ENCODE data around the gene C1QTNF12.
A peak's percentile ranks its signal among the peaks of the same experiment; 100 is the strongest.

Gene C1QTNF12

DNA sequence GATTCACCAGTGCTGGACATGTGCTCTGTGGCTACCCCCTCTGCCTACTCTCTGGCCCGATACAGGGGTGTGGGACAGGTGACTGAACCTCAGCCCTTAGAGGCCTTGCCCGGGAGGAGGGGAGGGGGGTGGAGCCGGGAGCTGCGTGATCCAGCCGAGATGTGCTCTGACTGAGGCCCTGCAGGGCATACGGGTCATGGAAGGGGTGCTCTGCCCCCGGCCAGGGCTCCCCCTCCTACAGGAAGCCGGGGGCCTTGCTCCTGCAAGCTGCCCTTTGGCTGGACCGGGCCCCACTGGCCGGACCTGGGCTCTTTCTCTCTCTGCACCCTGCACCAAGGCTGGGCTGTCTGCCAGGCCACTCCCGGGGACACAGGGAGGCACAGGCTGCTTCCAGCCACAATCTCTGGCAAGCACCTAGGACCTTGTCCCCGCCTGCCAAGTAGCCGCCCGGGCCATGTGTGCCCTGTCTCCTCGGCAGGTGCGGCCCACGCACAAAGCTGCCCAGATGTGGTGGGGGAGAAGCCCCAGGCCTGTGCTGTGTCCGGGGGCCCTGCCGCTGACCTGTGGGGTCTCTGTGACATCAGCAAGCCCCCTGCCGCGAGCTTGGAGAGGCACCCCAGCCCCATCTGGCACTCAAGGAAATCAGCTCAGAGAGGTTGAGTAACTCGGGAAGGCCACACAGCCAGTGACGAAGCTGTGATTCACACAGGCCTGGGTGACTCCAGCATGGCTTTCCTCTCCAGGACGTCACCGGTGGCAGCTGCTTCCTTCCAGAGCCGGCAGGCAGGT lies 35.2 kb upstream of the C1QTNF12 start:
- DNase-seq (ENCODE audit: low read depth), result no peak

DNA sequence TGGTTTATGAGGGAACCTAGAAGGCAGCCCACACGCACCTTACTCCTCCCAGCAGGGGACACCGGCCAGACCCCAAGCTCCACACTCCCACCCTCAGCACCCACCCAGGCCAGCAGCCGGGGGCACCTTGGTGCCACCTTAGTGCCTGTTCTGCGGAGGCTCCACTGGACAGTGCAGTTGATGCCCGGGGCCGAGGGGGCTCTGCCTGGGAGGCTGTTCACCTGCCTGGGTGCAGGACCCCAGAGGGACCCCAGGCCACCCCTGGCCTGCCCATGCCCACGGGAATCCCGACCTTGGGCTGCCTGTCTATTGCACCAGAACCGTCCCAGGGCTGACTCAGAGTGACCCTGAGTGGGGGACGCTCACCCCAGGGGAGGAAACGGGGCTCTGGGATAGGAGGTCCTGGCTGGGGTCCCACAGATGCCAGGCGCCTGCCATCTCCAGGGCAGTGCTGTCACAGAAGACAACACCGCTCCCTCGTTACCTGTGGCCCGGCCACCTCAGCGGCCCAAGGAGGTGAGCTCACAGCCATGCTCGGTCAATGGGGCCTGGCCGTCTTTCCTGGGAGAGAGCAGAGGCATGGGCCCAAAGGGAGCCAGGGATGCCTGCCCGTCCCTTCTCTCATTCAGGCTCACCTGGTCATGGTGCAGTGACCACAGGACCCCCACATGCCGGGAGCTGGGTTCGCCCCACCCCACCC lies 34.4 kb upstream of the C1QTNF12 start:
- no peak for DNase-seq (ENCODE audit: low read depth)

GRCh38 chr1:1279028-1279427 lies 32.5 kb upstream of the C1QTNF12 start:
- no peak for DNase-seq (ENCODE audit: low read depth)

DNA sequence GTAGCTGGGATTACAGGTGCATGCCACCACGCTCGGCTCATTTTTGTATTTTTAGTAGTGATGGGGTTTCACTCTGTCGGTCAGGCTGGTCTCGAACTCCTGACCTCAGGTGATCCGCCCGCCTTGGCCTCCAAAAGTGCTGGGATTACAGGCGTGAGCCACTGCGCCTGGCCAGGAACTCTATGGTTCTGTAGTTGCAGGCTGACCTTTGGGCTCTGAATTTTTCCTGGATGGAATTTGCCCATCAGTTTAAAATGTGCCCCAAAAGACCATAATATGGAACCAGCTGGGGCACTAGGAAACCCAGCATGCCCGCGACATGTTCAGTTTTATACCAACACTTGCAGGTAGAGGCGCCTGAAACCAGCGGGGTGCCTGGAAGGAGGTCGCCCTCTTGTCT lies 32.1 kb upstream of the C1QTNF12 start:
- no peak for DNase-seq (ENCODE audit: low read depth)

DNA sequence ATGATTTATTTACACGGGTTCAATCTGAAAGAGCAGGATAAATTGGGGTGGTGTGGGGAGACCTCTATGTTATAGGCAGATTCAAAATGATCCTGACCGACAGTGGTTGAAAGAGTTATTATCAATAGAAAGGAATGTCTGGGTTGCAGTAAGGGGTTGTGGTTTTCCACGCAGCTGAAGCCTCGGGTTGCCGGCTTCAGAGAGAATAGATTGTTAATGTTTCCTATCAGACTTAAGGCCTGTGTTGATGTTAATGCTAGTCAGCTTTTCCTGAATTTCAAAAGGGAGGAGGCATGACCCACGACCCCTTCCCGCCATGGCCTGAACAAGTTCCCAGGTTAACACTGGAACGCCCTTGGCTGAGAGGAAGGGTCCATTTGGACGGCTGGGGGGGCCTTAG lies 29.3 kb upstream of the C1QTNF12 start:
- no peak for DNase-seq (ENCODE audit: low read depth)

GRCh38 chr1:1274931-1275431 lies 28.5 kb upstream of the C1QTNF12 start:
- no peak for DNase-seq (ENCODE audit: low read depth)

DNA sequence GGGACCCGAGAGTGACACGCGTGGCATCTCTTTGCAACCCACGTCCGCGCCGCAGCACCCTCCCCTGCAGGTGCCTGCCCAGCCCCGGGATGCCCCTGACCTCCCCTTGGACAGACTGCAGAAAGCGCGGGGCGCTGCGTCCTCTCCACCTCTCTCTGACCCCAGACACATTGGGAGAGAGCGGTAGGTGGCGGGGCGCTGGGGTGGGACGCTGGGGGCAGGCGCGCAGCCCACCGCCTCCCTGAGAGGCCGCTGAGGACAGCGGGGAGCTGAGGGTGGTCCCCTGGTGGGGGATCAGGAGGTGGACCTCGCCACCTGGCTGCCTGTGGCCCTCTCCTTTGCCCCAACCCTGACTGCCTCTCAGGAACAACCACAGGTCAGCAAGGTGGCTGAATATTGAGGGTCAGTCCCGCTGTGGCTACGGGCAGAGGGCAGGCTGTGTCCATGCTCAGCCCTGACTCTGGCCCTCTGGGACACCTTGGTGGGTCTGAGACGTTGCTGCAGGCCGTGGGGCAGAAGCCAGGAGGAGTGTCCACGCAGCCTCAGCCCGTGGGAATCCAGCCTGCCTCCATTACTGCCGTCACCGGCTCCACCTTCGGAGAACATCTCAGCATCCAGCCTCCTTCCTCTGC lies 27.9 kb upstream of the C1QTNF12 start:
- no peak for DNase-seq (ENCODE audit: low read depth)

GRCh38 chr1:1273512-1274298 lies 27.2 kb upstream of the C1QTNF12 start, which contains the start of gene UBE2J2:
Gene UBE2J2, minus strand, starts transcription at chr1:1273854. Its CDS starts 5,862 bp downstream, at chr1:1267992.
- peak; percentile 90 for DNase-seq (ENCODE audit: low read depth)

DNA sequence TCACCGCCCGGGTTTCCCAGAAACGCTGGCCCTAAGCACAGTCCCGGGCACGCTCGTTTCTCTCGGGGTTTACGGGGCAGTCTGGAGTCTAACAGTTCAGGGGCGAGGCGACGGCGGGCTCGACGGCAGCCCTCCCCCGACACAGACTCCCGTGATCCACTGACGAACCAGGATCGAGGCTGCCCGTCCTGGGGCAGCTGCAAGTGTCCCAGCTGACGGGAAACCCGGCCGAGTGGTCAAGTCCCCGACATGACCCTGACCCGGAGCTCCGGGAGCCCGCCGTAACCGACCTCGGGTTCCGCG lies 26.6 kb upstream of the C1QTNF12 start:
- no peak for DNase-seq (ENCODE audit: low read depth)

- no peak for DNase-seq (ENCODE audit: low read depth)
These were observed 26.1 kb upstream of the C1QTNF12 start for GRCh38 chr1:1272341-1273208.

DNA sequence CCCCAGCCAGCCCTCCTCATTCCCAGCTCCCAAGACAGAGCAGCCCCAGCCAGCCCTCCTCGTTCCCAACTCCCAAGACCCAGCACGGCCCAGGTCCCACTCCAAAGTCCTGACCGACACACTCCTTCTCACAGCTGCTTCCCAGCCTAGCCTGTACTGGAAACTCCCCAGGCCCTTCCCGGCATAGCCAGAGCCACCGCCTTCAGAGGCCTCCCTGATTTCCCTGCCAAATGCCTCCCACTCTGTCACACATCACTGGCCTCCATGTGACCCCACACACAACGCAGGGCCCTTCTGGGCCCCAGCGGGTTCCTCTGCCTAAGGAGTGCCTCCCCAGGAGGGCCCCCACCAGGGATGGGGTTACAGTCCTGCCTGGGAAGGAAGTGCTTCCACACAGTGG lies 24.3 kb upstream of the C1QTNF12 start:
- no peak for DNase-seq (ENCODE audit: low read depth)

GRCh38 chr1:1268284-1268682 lies 21.8 kb upstream of the C1QTNF12 start:
- DNase-seq (ENCODE audit: low read depth), result no peak

- DNase-seq (ENCODE audit: low read depth), result no peak
These were observed 21.2 kb upstream of the C1QTNF12 start for GRCh38 chr1:1267488-1268283.

- DNase-seq (ENCODE audit: low read depth), result no peak
These were observed 18.3 kb upstream of the C1QTNF12 start for GRCh38 chr1:1264868-1265272.

- no peak for DNase-seq (ENCODE audit: low read depth)
These were observed 17.5 kb upstream of the C1QTNF12 start for GRCh38 chr1:1264026-1264425.

DNA sequence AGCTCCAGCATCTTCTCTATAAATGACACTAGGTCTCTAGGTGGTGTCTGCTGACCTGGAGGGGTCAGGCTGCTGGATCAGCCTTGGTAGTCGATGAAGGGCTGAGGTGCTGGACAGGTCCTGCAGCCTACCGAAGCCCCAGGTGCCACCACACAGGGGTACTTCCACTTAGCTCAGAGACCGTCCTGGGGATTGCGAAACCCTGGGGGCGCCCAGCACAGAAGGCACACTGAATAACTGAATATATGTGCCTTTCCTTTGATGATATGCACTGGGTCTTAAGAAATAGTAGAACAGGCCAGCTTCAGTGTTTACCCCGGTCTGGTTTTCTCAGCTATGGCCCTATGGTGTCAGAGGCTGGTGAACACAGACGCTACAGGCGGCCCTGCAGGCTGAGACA lies 16.2 kb upstream of the C1QTNF12 start:
- no peak for DNase-seq (ENCODE audit: low read depth)

DNA sequence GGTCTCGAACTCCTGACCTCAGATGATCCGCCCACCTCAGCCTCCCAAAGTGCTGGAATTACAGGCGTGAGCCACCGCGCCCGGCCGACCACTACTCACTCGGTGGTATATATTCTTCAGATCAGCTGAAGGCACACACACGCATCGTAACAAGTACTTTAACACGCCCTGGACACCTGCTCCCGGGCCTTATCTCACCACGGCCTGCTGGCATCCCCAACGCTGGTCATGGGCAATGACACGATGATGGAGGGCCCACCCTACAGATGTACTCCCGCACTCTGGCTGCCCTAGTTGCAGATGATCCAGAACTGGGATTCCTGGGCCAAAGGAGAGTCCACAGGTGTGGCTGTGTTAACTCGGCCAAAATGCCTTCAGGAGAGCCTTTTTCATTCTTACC lies 15.5 kb upstream of the C1QTNF12 start:
- DNase-seq (ENCODE audit: low read depth), result no peak

- DNase-seq (ENCODE audit: low read depth), result no peak
These were observed 14.5 kb upstream of the C1QTNF12 start for GRCh38 chr1:1260843-1261560.

GRCh38 chr1:1259951-1260600 lies 13.6 kb upstream of the C1QTNF12 start:
- no peak for DNase-seq (ENCODE audit: low read depth)
